ENCODE measurements around the gene RBMS3.

GRCh38 chr3:29594261-29594660, 313.4 kb downstream of the RBMS3 start:
- TF ChIP-seq CTCF (IDR thresholded peaks at IDR 0.05): no peak
- no peak for TF ChIP-seq POLR2A (IDR thresholded peaks at IDR 0.05)

Data from thyroid gland (tissue), 4 donors.